C4-2B (cell line): ENCODE results near the gene CLHC1.
"Not testable (repeated sequence)": the region's sequence is repeated elsewhere in the genome, so short reads cannot be mapped to it uniquely, and the experiment has no call there.

Experiments used
- H3K27ac ChIP-seq: fragments of 450-650 bp; 2 replicates; pipeline ENCODE4 v1.5.1; 2017
- ZFX ChIP-seq: fragments of 450-650 bp; IDR thresholded peaks from 2 replicates; pipeline ENCODE4 v1.6.1; 2017
- TF ChIP-seq, protein P1 (sequence below): fragments of 450-650 bp; conservative IDR thresholded peaks from 2 replicates; pipeline ENCODE4 v1.5.1; 2017; ENCODE audit warnings: mild to moderate bottlenecking

Gene CLHC1

GRCh38 chr2:55228226-55228563 is 3.9 kb downstream of the CLHC1 start:
- H3K27ac ChIP-seq, result no peak overlapping the region
- no peak for TF ChIP-seq ZFX
- TF ChIP-seq, protein P1, sequence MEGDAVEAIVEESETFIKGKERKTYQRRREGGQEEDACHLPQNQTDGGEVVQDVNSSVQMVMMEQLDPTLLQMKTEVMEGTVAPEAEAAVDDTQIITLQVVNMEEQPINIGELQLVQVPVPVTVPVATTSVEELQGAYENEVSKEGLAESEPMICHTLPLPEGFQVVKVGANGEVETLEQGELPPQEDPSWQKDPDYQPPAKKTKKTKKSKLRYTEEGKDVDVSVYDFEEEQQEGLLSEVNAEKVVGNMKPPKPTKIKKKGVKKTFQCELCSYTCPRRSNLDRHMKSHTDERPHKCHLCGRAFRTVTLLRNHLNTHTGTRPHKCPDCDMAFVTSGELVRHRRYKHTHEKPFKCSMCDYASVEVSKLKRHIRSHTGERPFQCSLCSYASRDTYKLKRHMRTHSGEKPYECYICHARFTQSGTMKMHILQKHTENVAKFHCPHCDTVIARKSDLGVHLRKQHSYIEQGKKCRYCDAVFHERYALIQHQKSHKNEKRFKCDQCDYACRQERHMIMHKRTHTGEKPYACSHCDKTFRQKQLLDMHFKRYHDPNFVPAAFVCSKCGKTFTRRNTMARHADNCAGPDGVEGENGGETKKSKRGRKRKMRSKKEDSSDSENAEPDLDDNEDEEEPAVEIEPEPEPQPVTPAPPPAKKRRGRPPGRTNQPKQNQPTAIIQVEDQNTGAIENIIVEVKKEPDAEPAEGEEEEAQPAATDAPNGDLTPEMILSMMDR, result no peak

- not testable (repeated sequence) for H3K27ac ChIP-seq
These were observed 4.5 kb downstream of the CLHC1 start for GRCh38 chr2:55227437-55228225.

GRCh38 chr2:55225481-55226020 is 6.5 kb downstream of the CLHC1 start:
- no peak overlapping the region for H3K27ac ChIP-seq
- TF ChIP-seq ZFX, result no peak
- TF ChIP-seq, protein P1, result no peak

DNA sequence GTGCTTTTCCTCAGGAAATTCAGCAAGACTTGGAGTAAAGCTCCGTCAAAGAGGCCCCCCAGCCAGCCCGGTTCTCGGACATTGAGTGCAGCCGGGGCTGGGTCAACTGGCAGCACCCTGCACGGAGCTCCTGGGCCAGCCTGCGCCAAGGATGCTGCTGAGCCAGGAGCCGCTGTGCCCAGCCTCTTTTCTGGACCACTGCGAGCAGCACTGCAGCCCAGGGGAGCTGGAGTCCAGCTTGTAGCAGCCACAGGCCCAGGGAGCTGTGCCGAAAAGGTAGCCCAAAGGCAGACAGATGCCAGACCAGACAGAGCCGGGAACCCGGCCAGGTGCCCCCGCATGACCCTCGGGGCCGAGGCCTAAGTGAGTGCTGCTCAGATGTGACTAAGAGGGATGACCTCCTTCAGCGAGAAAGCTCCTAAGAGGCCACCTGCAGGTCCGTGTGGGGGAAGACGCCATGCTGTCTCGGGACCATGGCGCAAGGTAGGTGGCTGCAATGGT is 7.3 kb downstream of the CLHC1 start:
- no peak overlapping the region for H3K27ac ChIP-seq
- TF ChIP-seq, protein P1, result no peak
- TF ChIP-seq ZFX, result no peak

- H3K27ac ChIP-seq, result no peak overlapping the region
- TF ChIP-seq, protein P1, result no peak
- TF ChIP-seq ZFX, result no peak
These were observed 7.9 kb downstream of the CLHC1 start for GRCh38 chr2:55223958-55224760.

- H3K27ac ChIP-seq, result no peak overlapping the region
- TF ChIP-seq ZFX, result no peak
These were observed 18.3 kb downstream of the CLHC1 start for GRCh38 chr2:55213822-55214221.

DNA sequence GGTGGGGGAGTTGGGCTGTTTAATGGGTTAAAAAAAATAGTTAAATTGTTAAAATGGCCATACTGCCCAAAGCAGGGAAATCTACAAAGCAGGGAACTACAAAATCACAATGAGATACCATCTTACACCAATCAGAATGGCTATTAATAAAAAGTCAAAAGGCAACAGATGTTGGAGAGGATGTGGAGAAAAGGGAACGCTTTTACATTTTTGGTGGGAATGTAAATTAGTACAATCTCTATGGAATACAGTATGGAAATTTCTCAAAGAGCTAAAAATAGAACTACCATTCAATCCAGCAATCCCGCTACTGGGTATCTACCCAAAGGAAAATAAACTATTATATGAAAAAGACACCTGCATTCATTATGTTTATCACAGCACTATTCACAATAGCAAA is 27.1 kb downstream of the CLHC1 start:
- no peak overlapping the region for H3K27ac ChIP-seq
- no peak for TF ChIP-seq ZFX
- TF ChIP-seq, protein P1, result no peak

- H3K27ac ChIP-seq, result no peak overlapping the region
- TF ChIP-seq, protein P1, result no peak
- TF ChIP-seq ZFX, result no peak
These were observed 27.6 kb downstream of the CLHC1 start for GRCh38 chr2:55204536-55204935.
